ENCODE measurements around the gene SMIM5. TPM values are rescaled to one million over a fixed set of nuclear protein-coding genes. Genes with fewer than 3 reads are reported as not detected.
A peak's percentile ranks its signal among the peaks of the same experiment; 100 is the strongest.

Gene SMIM5
- total and polyA plus RNA-seq, 2 of the 13 experiments (the other 11 are each of a cell fraction or from before 2014, with no cell fraction given) = not detected

DNA sequence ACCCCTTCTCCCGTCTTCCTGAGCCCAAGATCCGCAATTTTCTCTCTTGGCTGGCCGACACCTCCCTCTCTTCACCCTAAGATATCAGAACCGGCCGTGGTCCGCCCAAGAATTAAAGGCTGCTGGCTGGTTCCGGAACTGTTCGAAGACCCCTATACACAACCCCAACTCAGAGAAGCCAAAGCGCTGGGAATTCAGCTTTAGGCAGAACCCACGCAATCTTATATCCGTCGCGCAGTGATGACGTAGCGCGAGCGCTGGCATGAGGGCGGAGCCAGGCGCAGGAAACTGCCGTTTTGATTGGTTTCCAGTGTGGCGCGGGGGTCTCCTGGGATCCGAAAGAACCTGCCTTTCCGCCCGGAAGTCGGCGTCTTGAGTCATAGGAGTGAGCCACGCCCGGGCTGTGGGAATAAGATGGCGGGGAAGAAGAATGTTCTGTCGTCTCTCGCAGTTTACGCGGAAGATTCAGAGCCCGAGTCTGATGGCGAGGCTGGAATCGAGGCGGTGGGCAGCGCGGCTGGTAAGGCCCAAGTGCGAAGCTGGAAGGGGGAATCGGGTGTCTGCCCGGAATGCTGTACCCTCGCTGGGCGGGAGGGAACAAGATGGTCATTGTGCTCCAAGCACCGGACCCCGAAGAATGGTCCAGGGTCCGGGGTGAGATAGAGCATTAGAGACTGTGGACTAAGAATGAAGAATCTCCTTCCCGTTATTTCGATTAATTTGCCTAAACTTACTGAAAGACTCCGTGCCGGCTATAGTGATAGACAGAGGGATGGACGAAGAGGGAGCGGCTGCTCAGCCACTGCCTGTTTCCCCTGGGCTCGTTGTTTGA, 33.9 kb downstream of the SMIM5 start, which contains the start of the genes RECQL5 and SAP30BP (continued):
- TF ChIP-seq, protein P1, sequence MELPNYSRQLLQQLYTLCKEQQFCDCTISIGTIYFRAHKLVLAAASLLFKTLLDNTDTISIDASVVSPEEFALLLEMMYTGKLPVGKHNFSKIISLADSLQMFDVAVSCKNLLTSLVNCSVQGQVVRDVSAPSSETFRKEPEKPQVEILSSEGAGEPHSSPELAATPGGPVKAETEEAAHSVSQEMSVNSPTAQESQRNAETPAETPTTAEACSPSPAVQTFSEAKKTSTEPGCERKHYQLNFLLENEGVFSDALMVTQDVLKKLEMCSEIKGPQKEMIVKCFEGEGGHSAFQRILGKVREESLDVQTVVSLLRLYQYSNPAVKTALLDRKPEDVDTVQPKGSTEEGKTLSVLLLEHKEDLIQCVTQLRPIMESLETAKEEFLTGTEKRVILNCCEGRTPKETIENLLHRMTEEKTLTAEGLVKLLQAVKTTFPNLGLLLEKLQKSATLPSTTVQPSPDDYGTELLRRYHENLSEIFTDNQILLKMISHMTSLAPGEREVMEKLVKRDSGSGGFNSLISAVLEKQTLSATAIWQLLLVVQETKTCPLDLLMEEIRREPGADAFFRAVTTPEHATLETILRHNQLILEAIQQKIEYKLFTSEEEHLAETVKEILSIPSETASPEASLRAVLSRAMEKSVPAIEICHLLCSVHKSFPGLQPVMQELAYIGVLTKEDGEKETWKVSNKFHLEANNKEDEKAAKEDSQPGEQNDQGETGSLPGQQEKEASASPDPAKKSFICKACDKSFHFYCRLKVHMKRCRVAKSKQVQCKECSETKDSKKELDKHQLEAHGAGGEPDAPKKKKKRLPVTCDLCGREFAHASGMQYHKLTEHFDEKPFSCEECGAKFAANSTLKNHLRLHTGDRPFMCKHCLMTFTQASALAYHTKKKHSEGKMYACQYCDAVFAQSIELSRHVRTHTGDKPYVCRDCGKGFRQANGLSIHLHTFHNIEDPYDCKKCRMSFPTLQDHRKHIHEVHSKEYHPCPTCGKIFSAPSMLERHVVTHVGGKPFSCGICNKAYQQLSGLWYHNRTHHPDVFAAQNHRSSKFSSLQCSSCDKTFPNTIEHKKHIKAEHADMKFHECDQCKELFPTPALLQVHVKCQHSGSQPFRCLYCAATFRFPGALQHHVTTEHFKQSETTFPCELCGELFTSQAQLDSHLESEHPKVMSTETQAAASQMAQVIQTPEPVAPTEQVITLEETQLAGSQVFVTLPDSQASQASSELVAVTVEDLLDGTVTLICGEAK (IDR thresholded peaks at IDR 0.05) = peak; percentile 20; the same call in 1 of the 2 replicates
- TF ChIP-seq, protein P1 (CRISPR knock-in tag; IDR thresholded peaks at IDR 0.05) = 0 out of 2 replicates have a peak, but pooled peaks have one; percentile 33
- TF ChIP-seq CENPT (CRISPR knock-in tag; IDR thresholded peaks at IDR 0.05; ENCODE audit: low read depth) (no peak), MEIS2 (CRISPR knock-in tag; IDR thresholded peaks at IDR 0.05) (peak; percentile 6), HNF4A (CRISPR knock-in tag; IDR thresholded peaks at IDR 0.05) (0 out of 2 replicates have a peak, but pooled peaks have one; percentile 14), FOXM1 (CRISPR knock-in tag; IDR thresholded peaks at IDR 0.05) (no peak), RFXAP (CRISPR knock-in tag; IDR thresholded peaks at IDR 0.05; ENCODE audit: borderline replicate concordance) (peak; percentile 39; the same call in 1 of the 2 replicates), ZNF780A (CRISPR knock-in tag; IDR thresholded peaks at IDR 0.05) (no peak), NFE2 (CRISPR knock-in tag; IDR thresholded peaks at IDR 0.05) (no peak), ZNF446 (CRISPR knock-in tag; IDR thresholded peaks at IDR 0.05) (peak; percentile 79; the same call in 1 of the 2 replicates), ZNF629 (CRISPR knock-in tag; conservative IDR thresholded peaks at IDR 0.05) (no peak; the same call in 1 of the 2 replicates), ZC3H13 (CRISPR knock-in tag; IDR thresholded peaks at IDR 0.05) (no peak), ZFY (CRISPR knock-in tag; IDR thresholded peaks at IDR 0.05) (no peak; the same call in 1 of the 2 replicates)
- TF ChIP-seq, protein P2, sequence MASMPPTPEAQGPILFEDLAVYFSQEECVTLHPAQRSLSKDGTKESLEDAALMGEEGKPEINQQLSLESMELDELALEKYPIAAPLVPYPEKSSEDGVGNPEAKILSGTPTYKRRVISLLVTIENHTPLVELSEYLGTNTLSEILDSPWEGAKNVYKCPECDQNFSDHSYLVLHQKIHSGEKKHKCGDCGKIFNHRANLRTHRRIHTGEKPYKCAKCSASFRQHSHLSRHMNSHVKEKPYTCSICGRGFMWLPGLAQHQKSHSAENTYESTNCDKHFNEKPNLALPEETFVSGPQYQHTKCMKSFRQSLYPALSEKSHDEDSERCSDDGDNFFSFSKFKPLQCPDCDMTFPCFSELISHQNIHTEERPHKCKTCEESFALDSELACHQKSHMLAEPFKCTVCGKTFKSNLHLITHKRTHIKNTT (CRISPR knock-in tag; IDR thresholded peaks at IDR 0.05) = no peak
- TF ChIP-seq, protein P3, sequence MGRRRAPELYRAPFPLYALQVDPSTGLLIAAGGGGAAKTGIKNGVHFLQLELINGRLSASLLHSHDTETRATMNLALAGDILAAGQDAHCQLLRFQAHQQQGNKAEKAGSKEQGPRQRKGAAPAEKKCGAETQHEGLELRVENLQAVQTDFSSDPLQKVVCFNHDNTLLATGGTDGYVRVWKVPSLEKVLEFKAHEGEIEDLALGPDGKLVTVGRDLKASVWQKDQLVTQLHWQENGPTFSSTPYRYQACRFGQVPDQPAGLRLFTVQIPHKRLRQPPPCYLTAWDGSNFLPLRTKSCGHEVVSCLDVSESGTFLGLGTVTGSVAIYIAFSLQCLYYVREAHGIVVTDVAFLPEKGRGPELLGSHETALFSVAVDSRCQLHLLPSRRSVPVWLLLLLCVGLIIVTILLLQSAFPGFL (CRISPR knock-in tag; IDR thresholded peaks at IDR 0.05) = no peak

Measured in HepG2 (cell line).